HG03066 (cell line): ENCODE results near the gene SLAIN2.
A peak's percentile ranks its signal among the peaks of the same experiment; 100 is the strongest.

ENCODE experiments used
- ATAC-seq: cut with Tn5 transposase; IDR thresholded peaks from one replicate; pipeline ENCODE4 v1.9.1; 2021; ENCODE audit warnings: low read depth; ENCODE audit not compliant: unreplicated experiment

The SLAIN2 gene

GRCh38 chr4:48333587-48333986, 7.7 kb upstream of the SLAIN2 start:
- no peak for ATAC-seq

DNA sequence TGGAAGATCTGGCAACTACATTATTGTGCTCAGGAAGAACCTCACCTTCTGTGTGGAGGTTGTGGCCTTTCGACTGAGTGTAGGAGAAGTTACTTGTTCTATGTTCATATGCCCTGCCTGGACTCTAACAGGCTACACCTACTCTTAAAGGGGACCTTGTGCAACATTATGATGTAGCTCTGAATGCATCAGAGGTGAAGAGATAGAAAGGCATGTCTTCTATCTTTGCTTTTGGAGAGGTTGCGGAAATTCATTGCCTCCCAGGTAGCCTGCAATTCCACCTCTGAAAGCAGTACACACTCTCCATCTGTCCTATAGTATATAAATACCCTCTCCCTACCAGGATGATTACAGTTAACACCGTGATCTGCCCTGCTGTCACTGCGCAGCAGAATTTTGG, 7.1 kb upstream of the SLAIN2 start:
- ATAC-seq = no peak

DNA sequence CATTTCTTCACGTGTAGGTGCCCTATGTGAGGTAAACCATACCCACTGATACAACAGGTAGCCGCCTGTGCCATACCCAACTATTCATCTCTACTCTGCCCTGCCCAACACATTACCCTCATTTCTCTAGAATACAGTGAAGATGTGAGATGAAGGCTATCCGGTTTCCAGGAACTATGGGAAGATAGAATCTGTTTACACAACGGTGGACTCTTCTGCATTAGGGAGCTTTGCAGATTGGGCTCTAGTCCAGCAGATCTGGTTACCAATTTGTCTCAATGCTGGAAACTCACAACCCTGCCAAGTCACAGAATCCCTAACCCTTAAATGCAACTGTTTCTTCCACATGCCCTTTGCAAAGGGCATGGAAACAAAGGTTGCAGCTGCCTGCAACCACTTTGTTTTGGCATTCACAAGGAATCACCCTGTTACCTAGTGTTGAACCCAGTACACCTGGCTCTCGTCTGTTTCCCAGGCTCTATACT, 6.4 kb upstream of the SLAIN2 start:
- ATAC-seq = no peak

- no peak for ATAC-seq
Measured at GRCh38 chr4:48336146-48336870, 5.0 kb upstream of the SLAIN2 start.

- no peak for ATAC-seq
Measured at GRCh38 chr4:48337731-48338130, 3.6 kb upstream of the SLAIN2 start.

GRCh38 chr4:48339642-48340041, 1.7 kb upstream of the SLAIN2 start:
- ATAC-seq = no peak

DNA sequence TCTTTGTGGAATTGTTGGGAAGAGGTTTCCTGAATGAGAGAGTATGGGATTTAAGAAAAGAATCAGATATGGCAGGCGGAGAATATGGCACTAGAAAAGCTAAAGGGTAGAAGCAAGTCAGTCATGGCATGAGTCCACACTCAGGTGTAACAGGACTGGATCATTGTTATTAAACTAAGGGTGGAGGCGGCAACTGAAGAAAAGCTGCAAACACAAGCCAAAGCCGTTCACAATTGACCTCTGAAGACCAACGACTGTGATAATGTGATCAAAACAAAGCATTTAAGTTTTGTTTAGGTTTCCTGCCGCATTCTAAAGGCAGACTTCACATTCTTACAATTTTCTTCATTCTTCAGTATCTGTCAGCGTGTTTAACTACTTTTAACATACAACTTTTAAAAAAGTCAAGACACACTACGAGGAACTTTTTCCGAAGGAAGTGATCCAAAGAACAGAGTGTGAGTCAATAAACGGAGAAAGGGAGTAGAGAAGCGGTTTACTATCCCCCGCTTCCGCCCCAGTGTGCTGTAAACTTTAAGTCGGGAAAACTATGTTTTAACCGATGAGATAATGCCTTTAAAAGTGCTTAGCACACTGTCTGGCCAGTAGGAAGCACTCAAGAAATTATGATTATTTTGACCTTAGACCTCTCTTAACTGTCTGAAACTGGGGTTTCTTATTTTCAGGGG, 909 bp upstream of the SLAIN2 start:
- ATAC-seq = peak; percentile 4

DNA sequence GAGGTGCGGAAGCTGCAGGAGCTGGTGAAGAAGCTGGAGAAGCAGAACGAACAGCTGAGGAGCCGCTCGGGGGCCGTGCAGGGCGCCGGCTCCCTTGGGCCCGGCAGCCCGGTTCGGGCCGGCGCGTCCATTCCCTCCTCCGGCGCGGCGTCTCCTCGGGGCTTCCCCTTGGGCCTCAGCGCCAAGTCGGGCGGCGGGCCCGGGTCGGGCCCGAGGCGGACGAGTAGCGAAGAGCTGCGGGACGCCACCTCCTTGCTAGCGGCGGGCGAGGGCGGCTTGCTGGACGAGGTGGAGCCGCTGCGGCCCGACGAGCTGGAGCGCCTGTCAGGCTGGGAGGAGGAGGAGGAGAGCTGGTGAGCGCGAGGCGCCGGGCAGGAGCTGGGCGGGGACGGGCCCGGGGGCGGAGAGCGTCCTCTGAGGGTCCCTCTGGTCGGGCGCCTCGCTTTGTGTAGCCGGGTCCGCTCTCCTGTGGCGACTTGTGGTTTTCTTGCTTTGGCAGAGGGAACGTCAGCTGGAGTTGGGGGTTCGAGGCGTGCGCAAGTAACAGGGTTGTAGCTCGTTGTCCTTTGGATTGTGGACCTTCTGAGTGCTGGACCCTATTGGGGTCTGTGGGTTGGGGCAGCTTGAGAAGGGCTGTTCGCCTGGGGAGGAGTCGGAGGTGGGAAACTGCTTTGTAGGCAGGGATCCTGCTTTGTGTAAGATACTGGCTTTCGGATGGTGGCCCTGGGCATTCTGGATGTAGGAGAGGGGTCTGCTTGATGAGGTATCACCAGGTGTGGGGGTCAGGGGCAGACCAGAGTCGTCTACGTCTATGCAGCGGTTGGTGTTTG, 662 bp downstream of the SLAIN2 start:
- peak; percentile 18 for ATAC-seq

DNA sequence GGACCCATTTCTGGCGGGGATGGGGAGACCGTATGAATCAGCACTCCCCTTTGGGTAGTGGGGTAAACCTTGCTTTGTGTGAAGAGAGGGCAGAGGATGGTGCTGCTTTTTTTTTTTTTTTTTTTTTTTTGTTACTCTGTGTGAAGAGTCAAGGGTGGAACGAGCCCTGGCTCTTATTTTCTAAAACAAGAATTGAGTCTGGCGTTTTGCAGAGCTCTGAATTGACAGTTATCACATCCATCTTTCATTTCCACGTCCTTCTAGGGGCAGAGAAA, 1.2 kb downstream of the SLAIN2 start:
- no peak for ATAC-seq

GRCh38 chr4:48343035-48343434, 1.7 kb downstream of the SLAIN2 start:
- no peak for ATAC-seq

DNA sequence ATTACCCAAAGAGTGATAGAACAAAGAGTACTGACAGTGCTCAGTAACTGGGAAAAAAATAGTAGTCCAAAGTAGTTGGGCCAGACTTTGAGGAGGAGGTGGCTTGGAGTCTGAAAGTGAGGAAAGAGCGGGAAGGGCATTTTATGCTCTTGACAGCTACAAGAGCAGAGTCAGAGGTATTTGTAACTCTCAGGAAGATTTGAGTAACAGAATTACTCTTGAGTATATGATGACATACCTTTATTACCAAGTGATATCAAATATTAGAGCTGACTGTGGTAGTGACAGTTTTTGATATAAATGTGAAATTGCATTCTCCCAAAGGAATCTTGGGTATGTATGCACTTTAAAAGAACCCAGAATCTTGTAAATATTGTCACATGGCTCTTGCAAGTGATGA, 2.2 kb downstream of the SLAIN2 start:
- no peak for ATAC-seq

GRCh38 chr4:48345542-48345941, 4.2 kb downstream of the SLAIN2 start:
- no peak for ATAC-seq

GRCh38 chr4:48346594-48346993, 5.3 kb downstream of the SLAIN2 start:
- ATAC-seq = no peak

DNA sequence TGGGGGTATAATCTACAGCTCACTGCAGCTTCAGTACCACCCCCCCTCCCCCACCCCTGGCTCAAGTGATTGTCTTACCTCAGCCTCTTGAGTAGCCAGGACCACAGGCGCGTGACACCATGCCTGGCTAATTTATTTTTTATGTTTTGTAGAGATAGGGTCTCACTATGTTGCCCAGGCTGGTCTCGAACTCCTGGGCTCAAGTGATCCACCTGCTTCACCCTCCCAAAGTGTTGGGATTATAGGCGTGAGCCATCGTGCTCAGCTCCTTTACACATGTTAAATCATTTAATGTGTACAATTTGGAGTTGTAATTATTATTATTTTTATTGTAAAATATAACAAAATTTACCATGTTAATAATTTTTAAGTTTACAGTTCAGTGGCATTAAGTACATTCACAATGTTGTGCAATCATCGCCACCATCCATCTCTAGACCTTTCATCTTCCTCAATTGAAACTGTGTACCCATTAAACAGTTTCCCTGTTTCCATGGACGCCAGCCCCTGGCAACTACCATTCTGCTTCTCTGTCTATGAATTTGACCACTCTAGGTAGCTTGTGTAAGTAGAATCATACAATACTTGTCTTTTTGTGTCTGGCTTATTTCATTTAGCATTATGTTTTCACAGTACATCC, 6.1 kb downstream of the SLAIN2 start:
- ATAC-seq = no peak

DNA sequence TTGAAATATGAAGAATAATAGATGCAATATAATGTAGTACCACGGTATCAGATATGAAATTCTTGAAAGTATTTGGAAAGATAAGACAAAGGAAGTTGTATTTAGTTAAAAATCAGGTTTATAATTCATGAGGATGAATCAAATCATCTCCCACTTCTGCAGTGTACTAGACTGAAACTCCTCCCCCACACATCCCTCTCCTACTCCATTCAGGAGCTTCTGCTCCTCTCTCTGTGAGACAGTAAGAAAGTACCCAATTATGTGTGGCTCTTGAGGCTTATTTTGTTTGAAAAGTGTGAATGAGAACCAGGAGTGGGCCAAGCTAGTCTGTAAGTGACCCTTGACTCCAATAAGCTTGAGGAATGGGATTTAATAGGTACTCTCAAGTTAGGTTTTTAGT, 9.5 kb downstream of the SLAIN2 start:
- ATAC-seq = no peak

- no peak for ATAC-seq
Measured at GRCh38 chr4:48352793-48353192, 11.5 kb downstream of the SLAIN2 start.

DNA sequence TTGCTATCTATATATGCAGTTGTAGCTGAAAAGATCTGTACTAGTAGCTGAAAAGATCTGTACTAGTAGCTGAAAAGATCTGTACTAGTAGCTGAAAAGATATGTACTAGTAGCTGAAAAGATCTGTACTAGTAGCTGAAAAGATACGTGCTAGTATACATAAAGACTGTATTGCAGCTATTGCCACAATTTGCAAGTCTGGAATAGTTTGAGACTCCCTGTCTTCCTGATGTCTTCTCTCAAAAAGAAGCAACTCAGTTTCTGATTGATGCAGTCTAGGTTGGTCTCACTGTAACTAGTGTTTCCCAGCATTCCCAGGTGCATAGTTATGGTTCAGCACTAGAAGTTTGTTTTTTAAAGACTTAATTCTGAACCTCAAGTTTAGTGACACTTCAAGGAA, 15.0 kb downstream of the SLAIN2 start:
- ATAC-seq = no peak

- no peak for ATAC-seq
Measured at GRCh38 chr4:48360285-48361011, 19.1 kb downstream of the SLAIN2 start.

DNA sequence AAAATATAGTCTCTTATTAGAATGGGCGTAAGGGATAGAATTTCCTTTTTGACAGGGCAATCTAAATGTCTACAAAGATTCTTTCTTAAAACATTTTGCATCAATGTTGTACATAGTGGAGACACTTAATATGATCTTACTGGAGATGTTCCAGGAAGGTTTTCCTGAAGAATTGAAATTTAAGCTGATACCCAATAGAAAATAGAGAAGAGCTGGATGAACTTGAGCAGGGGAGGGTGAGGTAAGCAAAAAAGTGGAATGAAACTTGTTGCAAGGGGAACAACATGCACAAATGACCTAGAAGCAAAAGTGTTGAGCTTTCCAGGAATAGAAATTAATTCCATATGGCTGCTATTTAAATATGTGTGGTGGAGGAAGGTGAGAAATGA, 19.7 kb downstream of the SLAIN2 start:
- ATAC-seq = no peak

DNA sequence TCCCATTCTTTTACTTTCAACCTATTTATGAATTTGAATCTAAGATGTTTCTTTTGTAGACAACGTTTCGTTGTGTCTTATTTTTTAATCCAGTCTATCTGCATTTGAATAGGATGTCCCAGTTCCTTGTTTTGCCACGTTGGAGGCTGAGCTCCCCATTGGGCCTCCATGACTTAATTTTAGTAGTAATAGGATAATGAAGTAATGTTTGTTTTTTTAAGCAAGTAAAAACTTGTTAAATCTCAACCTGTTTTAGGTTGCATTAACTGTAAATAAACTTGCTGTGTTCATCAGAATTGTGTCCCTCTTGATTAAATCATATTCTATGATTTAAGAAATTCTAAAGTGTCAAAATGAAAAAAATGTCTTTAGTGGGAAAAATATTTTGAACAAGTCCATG, 25.3 kb downstream of the SLAIN2 start:
- no peak for ATAC-seq
